WTC11 (cell line): ENCODE results near the gene ERC2. TPM values are rescaled to one million over a fixed set of nuclear protein-coding genes. Genes with fewer than 3 reads are reported as not detected.

Source experiments
- ATAC-seq: fragments of 200-7000 bp; cut with Tn5 transposase; 2 replicates; pipeline ENCODE4 v1.10.0; 2021; ENCODE audit warnings: mild to moderate bottlenecking, moderate library complexity
- CTCF ChIA-PET: fragments of 300-600 bp; sonication (Branson Sonifier 250); formaldehyde crosslinking; loops from one replicate; lab custom pipeline; 2021; ENCODE audit warnings: antibody characterized with exemption; lab: Charles Lee
- POLR2A ChIA-PET: fragments of 350-600 bp; sonication (Branson Sonifier 250); formaldehyde crosslinking; loops from one replicate; lab custom pipeline; 2021; ENCODE audit warnings: antibody characterized with exemption; lab: Charles Lee
- DNase-seq: peaks from one replicate; pipeline ENCODE4 v3.0.0; 2021; ENCODE audit warnings: low spot score
- H3K27ac Mint-ChIP-seq: 2 replicates; pipeline ENCODE4 v1.8.0; 2021; ENCODE audit warnings: mixed read lengths
- H3K27me3 Mint-ChIP-seq: 2 replicates; pipeline ENCODE4 v1.8.0; 2021; ENCODE audit warnings: low read depth, mild to moderate bottlenecking, moderate library complexity, mixed read lengths
- H3K36me3 Mint-ChIP-seq: 2 replicates; pipeline ENCODE4 v1.8.0; 2021; ENCODE audit warnings: mixed read lengths
- H3K4me1 Mint-ChIP-seq: 2 replicates; pipeline ENCODE4 v1.8.0; 2022; ENCODE audit warnings: mixed read lengths
- H3K4me3 Mint-ChIP-seq: 2 replicates; pipeline ENCODE4 v1.8.0; 2021; ENCODE audit warnings: mild to moderate bottlenecking, moderate library complexity, mixed read lengths
- H3K9me3 Mint-ChIP-seq: 2 replicates; pipeline ENCODE4 v1.8.0; 2021; ENCODE audit warnings: mixed read lengths
- CDX4 ChIP-seq: fragments of 250-450 bp; sonication (Bioruptor Pico); IDR thresholded peaks from 2 replicates; pipeline ENCODE4 v1.9.0; 2021; ENCODE audit warnings: moderate library complexity, mild to moderate bottlenecking, inconsistent platforms, borderline replicate concordance
- E2F1 ChIP-seq: sonication (generic); formaldehyde crosslinking; IDR thresholded peaks from 2 replicates; pipeline ENCODE4 v1.8.0; 2022; ENCODE audit warnings: mild to moderate bottlenecking, missing genetic modification reagents
- FOXP1 ChIP-seq: sonication (generic); formaldehyde crosslinking; IDR thresholded peaks from 2 replicates; pipeline ENCODE4 v1.8.0; 2022; ENCODE audit warnings: missing genetic modification reagents, mild to moderate bottlenecking, moderate library complexity, borderline replicate concordance
- JAZF1 ChIP-seq: fragments of 250-450 bp; sonication (Bioruptor Pico); IDR thresholded peaks from 2 replicates; pipeline ENCODE4 v1.9.0; 2021; ENCODE audit warnings: moderate library complexity, mild to moderate bottlenecking, inconsistent platforms
- NFYB ChIP-seq: sonication (generic); formaldehyde crosslinking; conservative IDR thresholded peaks from 2 replicates; pipeline ENCODE4 v1.8.0; 2022; ENCODE audit warnings: low read depth, missing genetic modification reagents
- NR1H2 ChIP-seq: sonication (generic); formaldehyde crosslinking; IDR thresholded peaks from 2 replicates; pipeline ENCODE4 v1.9.0; 2021; ENCODE audit warnings: mild to moderate bottlenecking, moderate library complexity, missing genetic modification reagents
- OVOL2 ChIP-seq: fragments of 250-450 bp; sonication (Bioruptor Pico); IDR thresholded peaks from 2 replicates; pipeline ENCODE4 v1.9.0; 2021; ENCODE audit warnings: mild to moderate bottlenecking, borderline replicate concordance
- PRDM15 ChIP-seq: sonication (generic); formaldehyde crosslinking; IDR thresholded peaks from 2 replicates; pipeline ENCODE4 v1.8.0; 2022; ENCODE audit warnings: missing genetic modification reagents
- ZNF138 ChIP-seq: sonication (generic); formaldehyde crosslinking; conservative IDR thresholded peaks from 2 replicates; pipeline ENCODE4 v1.8.1; 2022; ENCODE audit warnings: mild to moderate bottlenecking, moderate library complexity, missing genetic modification reagents
- ZNF423 ChIP-seq: fragments of 250-450 bp; sonication (Bioruptor Pico); IDR thresholded peaks from 2 replicates; pipeline ENCODE4 v2.1.2; 2022; ENCODE audit warnings: mild to moderate bottlenecking, moderate library complexity
- total RNA-seq: library from RNA; stranded (reverse); gene quantifications from 3 replicates; pipeline ENCODE4 v1.2.3, GENCODE V29; 2021
- TF ChIP-seq, protein P1 (sequence below): fragments of 250-450 bp; sonication (Bioruptor Pico); IDR thresholded peaks from 2 replicates; pipeline ENCODE4 v1.9.0; 2021; ENCODE audit warnings: mild to moderate bottlenecking, borderline replicate concordance

Gene ERC2
- total RNA-seq, 1 experiment from 2014 or later: 23.5 TPM

DNA sequence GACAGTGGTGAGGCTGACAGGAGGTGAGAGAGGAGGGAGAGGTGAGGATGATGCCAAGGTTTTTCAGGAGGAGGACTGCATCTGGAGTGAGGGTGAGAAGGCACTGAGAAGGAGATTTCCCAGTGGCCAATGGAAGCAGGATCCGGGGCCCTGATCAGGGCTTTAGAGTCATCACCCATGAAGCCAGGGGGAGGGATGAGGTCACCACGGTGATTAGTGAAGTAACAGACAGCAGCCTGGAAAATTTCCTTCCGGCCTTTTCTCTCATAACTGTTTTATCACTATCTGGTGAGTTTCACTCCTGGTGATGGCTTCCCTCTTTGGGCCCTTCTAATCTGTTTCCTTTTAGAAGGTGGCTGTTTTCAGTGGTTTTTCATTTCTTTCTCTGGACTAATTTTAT lies 900.7 kb downstream of the ERC2 start:
- Mint-ChIP-seq H3K4me1 (peaks cover 36% of the 10 kb centered on the region), H3K27me3 (no peaks in the 10 kb centered on the region), H3K9me3 (no peaks in the 10 kb centered on the region), H3K36me3 (no peaks in the 10 kb centered on the region), H3K4me3 (no peak overlapping the region), H3K27ac (no peak overlapping the region)
- ChIA-PET POLR2A (interaction anchor here (0.6 kb wide), 1 partner anchor 47 kb away, joined by 3 read pairs; no protein-coding TSS in a partner anchor), CTCF (no interaction called here)
- no peak for TF ChIP-seq CDX4 (CRISPR knock-in tag)
- TF ChIP-seq FOXP1 (CRISPR knock-in tag): no peak
- TF ChIP-seq OVOL2 (CRISPR knock-in tag): no peak
- TF ChIP-seq E2F1 (CRISPR knock-in tag): no peak
- no peak for TF ChIP-seq NR1H2 (CRISPR knock-in tag)
- no peak for TF ChIP-seq NFYB (CRISPR knock-in tag)
- no peak for TF ChIP-seq ZNF138
- TF ChIP-seq PRDM15 (CRISPR knock-in tag): no peak
- ATAC-seq (no peak), DNase-seq (no peak)

- H3K36me3 Mint-ChIP-seq: no peaks in the 10 kb centered on the region
- no peak overlapping the region for H3K27ac Mint-ChIP-seq
- DNase-seq (no peak), ATAC-seq (no peak)
- ChIA-PET CTCF (no interaction called here), POLR2A (interaction anchor here (0.6 to 0.8 kb wide), 2 partner anchors 47 to 52 kb away, joined by 3 to 4 read pairs; no protein-coding TSS in a partner anchor)
- no peaks in the 10 kb centered on the region for H3K9me3 Mint-ChIP-seq
- no peaks in the 10 kb centered on the region for H3K27me3 Mint-ChIP-seq
- H3K4me3 Mint-ChIP-seq: no peak overlapping the region
- TF ChIP-seq E2F1 (CRISPR knock-in tag): no peak
- no peak for TF ChIP-seq JAZF1
- TF ChIP-seq ZNF423 (CRISPR knock-in tag): no peak
- TF ChIP-seq, protein P1, sequence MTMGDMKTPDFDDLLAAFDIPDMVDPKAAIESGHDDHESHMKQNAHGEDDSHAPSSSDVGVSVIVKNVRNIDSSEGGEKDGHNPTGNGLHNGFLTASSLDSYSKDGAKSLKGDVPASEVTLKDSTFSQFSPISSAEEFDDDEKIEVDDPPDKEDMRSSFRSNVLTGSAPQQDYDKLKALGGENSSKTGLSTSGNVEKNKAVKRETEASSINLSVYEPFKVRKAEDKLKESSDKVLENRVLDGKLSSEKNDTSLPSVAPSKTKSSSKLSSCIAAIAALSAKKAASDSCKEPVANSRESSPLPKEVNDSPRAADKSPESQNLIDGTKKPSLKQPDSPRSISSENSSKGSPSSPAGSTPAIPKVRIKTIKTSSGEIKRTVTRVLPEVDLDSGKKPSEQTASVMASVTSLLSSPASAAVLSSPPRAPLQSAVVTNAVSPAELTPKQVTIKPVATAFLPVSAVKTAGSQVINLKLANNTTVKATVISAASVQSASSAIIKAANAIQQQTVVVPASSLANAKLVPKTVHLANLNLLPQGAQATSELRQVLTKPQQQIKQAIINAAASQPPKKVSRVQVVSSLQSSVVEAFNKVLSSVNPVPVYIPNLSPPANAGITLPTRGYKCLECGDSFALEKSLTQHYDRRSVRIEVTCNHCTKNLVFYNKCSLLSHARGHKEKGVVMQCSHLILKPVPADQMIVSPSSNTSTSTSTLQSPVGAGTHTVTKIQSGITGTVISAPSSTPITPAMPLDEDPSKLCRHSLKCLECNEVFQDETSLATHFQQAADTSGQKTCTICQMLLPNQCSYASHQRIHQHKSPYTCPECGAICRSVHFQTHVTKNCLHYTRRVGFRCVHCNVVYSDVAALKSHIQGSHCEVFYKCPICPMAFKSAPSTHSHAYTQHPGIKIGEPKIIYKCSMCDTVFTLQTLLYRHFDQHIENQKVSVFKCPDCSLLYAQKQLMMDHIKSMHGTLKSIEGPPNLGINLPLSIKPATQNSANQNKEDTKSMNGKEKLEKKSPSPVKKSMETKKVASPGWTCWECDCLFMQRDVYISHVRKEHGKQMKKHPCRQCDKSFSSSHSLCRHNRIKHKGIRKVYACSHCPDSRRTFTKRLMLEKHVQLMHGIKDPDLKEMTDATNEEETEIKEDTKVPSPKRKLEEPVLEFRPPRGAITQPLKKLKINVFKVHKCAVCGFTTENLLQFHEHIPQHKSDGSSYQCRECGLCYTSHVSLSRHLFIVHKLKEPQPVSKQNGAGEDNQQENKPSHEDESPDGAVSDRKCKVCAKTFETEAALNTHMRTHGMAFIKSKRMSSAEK (CRISPR knock-in tag): no peak
- peaks cover 31% of the 10 kb centered on the region for H3K4me1 Mint-ChIP-seq
Measured at GRCh38 chr3:55567121-55567520, 901.1 kb downstream of the ERC2 start.
